HCT116 (cell line): ENCODE measurements around the gene UBE2V1.

Experiments
- CEBPB ChIP-seq: IDR thresholded peaks from 2 replicates; pipeline ENCODE4 v1.6.1; 2012; ENCODE audit warnings: low read depth
- ELF1 ChIP-seq: IDR thresholded peaks from 2 replicates; pipeline ENCODE4 v1.6.1; 2012; ENCODE audit warnings: low read depth, borderline replicate concordance
- EZH2 ChIP-seq: fragments of 200-600 bp; sonication (generic); IDR thresholded peaks from 2 replicates; pipeline ENCODE4 v1.6.1; 2017; ENCODE audit warnings: antibody characterized with exemption, mixed run types
- FOSL1 ChIP-seq: IDR thresholded peaks from 2 replicates; pipeline ENCODE4 v1.6.1; 2012; ENCODE audit warnings: low read depth
- JUND ChIP-seq: IDR thresholded peaks from 2 replicates; pipeline ENCODE4 v1.6.1; 2012
- POLR2A ChIP-seq: IDR thresholded peaks from 2 replicates; pipeline ENCODE4 v1.7.0; 2011; ENCODE audit warnings: borderline replicate concordance; ENCODE audit not compliant: insufficient read depth, insufficient read length; ENCODE audit errors: extremely low read depth
- POLR2AphosphoS5 ChIP-seq: IDR thresholded peaks from 2 replicates; pipeline ENCODE4 v1.6.1; 2011; ENCODE audit warnings: mild to moderate bottlenecking, low read depth, low read length, moderate library complexity
- RAD21 ChIP-seq: IDR thresholded peaks from 2 replicates; pipeline ENCODE4 v1.6.1; 2012; ENCODE audit warnings: low read depth, mild to moderate bottlenecking
- ZFX ChIP-seq: fragments of 450-650 bp; IDR thresholded peaks from 2 replicates; pipeline ENCODE4 v1.6.1; 2017
- ZNF274 ChIP-seq: fragments of 200-500 bp; sonication (Bioruptor generic); IDR thresholded peaks from 2 replicates; pipeline ENCODE4 v1.6.1; 2014; ENCODE audit warnings: mild to moderate bottlenecking, low read depth, low read length, inconsistent platforms
- TF ChIP-seq, protein P1 (sequence below), 3 experiments: fragments of 200-600 bp in 1 of 3; sonication (generic) in 1 of 3; IDR thresholded peaks in 2 of 3; conservative IDR thresholded peaks in 1 of 3; 2 replicates each; pipeline ENCODE4 v1.5.1; 2012 to 2017; ENCODE audit warnings: low read depth in 2 of 3, low read length in 2 of 3, antibody characterized with exemption in 1 of 3, borderline replicate concordance in 1 of 3, control low read depth in 1 of 3, mild to moderate bottlenecking in 1 of 3, mixed read lengths in 1 of 3, mixed run types in 1 of 3, moderate library complexity in 1 of 3; ENCODE audit not compliant: insufficient read depth in 1 of 3
- TF ChIP-seq, protein P2 (sequence below): IDR thresholded peaks from 2 replicates; pipeline ENCODE4 v1.6.1; 2012; ENCODE audit warnings: low read depth

DNA sequence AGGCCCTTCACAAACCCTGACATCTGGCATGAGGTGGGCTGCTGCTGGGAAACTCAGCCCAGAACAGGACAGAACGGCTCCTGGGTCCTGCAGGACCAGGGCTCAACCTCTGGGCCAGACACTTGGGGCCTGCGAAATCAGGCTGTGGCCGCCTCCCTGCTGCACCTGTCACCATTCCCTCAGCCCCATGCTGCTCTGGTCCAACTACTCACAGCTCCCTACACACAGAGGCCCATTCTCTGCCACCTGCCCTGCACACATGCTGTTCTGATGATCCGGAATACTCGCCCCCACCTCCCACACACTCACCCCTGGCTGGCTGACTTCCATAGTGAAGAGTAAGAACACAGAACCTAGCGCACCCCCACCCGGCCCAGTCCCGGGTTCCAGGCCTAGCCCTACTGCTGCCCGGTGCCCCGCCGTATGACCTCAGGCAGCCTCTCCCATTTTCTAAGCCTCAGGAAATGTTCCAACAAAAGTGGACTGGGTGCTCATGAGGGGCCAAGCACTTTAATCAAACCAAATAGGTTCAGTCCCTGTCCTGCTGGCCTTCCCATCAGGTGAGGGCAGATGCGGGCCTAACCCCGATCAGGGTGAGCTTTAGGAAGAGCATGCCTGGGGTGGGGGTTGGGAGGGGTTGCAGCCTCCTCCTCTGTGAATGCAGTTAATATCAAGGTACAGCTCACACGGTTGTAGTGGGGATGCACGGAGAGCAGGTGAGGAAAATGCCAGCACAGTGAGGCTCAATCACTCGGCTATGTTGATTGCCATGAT is 36.7 kb upstream of the UBE2V1 start:
- no peak for TF ChIP-seq ZFX
- TF ChIP-seq CEBPB = no peak
- no peak for TF ChIP-seq EZH2
- no peak for TF ChIP-seq POLR2A
- TF ChIP-seq ZNF274 = no peak
- TF ChIP-seq RAD21 = no peak
- TF ChIP-seq, protein P1, sequence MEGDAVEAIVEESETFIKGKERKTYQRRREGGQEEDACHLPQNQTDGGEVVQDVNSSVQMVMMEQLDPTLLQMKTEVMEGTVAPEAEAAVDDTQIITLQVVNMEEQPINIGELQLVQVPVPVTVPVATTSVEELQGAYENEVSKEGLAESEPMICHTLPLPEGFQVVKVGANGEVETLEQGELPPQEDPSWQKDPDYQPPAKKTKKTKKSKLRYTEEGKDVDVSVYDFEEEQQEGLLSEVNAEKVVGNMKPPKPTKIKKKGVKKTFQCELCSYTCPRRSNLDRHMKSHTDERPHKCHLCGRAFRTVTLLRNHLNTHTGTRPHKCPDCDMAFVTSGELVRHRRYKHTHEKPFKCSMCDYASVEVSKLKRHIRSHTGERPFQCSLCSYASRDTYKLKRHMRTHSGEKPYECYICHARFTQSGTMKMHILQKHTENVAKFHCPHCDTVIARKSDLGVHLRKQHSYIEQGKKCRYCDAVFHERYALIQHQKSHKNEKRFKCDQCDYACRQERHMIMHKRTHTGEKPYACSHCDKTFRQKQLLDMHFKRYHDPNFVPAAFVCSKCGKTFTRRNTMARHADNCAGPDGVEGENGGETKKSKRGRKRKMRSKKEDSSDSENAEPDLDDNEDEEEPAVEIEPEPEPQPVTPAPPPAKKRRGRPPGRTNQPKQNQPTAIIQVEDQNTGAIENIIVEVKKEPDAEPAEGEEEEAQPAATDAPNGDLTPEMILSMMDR (IDR thresholded peaks at IDR 0.05 in 2 of 3, conservative IDR thresholded peaks at IDR 0.05 in 1 of 3; ENCODE audit: borderline replicate concordance in 1 of 3, insufficient read depth in 1 of 3, low read depth in 2 of 3, low read length in 2 of 3) = no peak
- no peak for TF ChIP-seq JUND
- no peak for TF ChIP-seq ELF1
- TF ChIP-seq POLR2AphosphoS5 = no peak
- TF ChIP-seq FOSL1 = no peak
- TF ChIP-seq, protein P2, sequence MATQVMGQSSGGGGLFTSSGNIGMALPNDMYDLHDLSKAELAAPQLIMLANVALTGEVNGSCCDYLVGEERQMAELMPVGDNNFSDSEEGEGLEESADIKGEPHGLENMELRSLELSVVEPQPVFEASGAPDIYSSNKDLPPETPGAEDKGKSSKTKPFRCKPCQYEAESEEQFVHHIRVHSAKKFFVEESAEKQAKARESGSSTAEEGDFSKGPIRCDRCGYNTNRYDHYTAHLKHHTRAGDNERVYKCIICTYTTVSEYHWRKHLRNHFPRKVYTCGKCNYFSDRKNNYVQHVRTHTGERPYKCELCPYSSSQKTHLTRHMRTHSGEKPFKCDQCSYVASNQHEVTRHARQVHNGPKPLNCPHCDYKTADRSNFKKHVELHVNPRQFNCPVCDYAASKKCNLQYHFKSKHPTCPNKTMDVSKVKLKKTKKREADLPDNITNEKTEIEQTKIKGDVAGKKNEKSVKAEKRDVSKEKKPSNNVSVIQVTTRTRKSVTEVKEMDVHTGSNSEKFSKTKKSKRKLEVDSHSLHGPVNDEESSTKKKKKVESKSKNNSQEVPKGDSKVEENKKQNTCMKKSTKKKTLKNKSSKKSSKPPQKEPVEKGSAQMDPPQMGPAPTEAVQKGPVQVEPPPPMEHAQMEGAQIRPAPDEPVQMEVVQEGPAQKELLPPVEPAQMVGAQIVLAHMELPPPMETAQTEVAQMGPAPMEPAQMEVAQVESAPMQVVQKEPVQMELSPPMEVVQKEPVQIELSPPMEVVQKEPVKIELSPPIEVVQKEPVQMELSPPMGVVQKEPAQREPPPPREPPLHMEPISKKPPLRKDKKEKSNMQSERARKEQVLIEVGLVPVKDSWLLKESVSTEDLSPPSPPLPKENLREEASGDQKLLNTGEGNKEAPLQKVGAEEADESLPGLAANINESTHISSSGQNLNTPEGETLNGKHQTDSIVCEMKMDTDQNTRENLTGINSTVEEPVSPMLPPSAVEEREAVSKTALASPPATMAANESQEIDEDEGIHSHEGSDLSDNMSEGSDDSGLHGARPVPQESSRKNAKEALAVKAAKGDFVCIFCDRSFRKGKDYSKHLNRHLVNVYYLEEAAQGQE = no peak
